Activated naive CD4-positive, alpha-beta T cell treated with anti-CD3 and anti-CD28 coated beads, Interleukin-2, amount 10 ng/mL, durations not matched to agents 5 hours and 36 hours (primary cell): ENCODE results near the gene OBP2B. TPM values are rescaled to one million over a fixed set of nuclear protein-coding genes. Genes with fewer than 3 reads are reported as not detected.

Experiments used
- total RNA-seq, 2 experiments: library from RNA; stranded (reverse); gene quantifications; one replicate each; pipeline ENCODE4 v1.2.3, GENCODE V29; 2021

Gene OBP2B
- not detected for total RNA-seq

GRCh38 chr9:133208880-133209300 is at the start of gene OBP2B:
Gene OBP2B (minus strand): TSS chr9:133209250. CDS start chr9:133209199, 51 bp downstream.

GRCh38 chr9:133163504-133164172 is 45.4 kb downstream of the OBP2B start, which contains the start of gene GBGT1:
Gene GBGT1 (minus strand): TSS chr9:133163914. CDS start chr9:133162412, 1,502 bp downstream.

Other genes starting within 250 kb of the OBP2B start
- not detected for gene GFI1B, start 230.6 kb downstream of the OBP2B start, total RNA-seq
- 10 to 100 TPM; 66.6 to 67.5 TPM for gene GTF3C5, start 178.3 kb downstream of the OBP2B start, total RNA-seq
- gene CEL, start 147.3 kb downstream of the OBP2B start, total RNA-seq: 1 to 10 TPM; 2.2 to 2.6 TPM
- 10 to 100 TPM; 82.4 to 83.8 TPM for gene RALGDS, start 88.0 kb downstream of the OBP2B start, total RNA-seq
- 1 to 10 TPM; 4.7 to 5.1 TPM for gene GBGT1, start 45.3 kb downstream of the OBP2B start, total RNA-seq
- under 1 TPM; 0.22 to 0.50 TPM for gene ABO, start 66.0 kb upstream of the OBP2B start, total RNA-seq
- 10 to 100 TPM; 17.0 to 17.9 TPM for gene SURF6, start 126.9 kb upstream of the OBP2B start, total RNA-seq
- gene MED22, start 138.9 kb upstream of the OBP2B start, total RNA-seq: 10 to 100 TPM; 22.9 to 23.1 TPM
- 1,000 to 10,000 TPM; 2,499 to 2,534 TPM for gene RPL7A, start 139.0 kb upstream of the OBP2B start, total RNA-seq
- 10 to 100 TPM; 38.3 to 40.0 TPM for gene SURF1, start 147.2 kb upstream of the OBP2B start, total RNA-seq
- gene SURF2, start 147.3 kb upstream of the OBP2B start, total RNA-seq: 10 to 100 TPM; 15.1 to 16.5 TPM
- gene SURF4, start 166.8 kb upstream of the OBP2B start, total RNA-seq: 100 to 1,000 TPM; 127 to 138 TPM
- 1 to 10 TPM; 1.0 to 1.1 TPM for gene STKLD1, start 167.1 kb upstream of the OBP2B start, total RNA-seq
- gene REXO4, start 208.8 kb upstream of the OBP2B start, total RNA-seq: 10 to 100 TPM; 22.1 to 27.4 TPM
- 1 to 10 TPM; 1.6 to 1.7 TPM for gene ADAMTS13, start 213.1 kb upstream of the OBP2B start, total RNA-seq